ENCODE results near the gene AOAH.
A peak's percentile ranks its signal among the peaks of the same experiment; 100 is the strongest.
"Not testable (repeated sequence)": the region's sequence is repeated elsewhere in the genome, so short reads cannot be mapped to it uniquely, and the experiment has no call there.

AOAH gene

DNA sequence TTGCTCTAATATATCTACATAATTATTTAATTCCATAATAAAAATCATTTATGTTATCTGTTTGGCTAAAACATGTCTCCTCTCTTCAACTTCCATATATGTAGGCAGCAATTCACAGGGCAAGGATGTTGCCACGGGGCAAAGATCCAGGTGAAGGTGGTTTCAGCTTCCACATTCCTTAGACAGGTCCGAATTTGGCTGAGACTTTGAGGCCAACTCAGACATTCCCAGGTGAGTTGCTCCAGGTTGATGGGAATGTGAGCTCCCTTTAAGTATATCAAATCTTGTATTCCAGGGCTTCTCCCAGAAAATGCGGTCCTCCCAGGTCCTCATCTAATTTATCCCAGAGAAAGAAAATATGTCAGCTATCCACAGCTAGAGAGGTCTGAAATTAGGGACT lies 15.1 kb upstream of the AOAH start:
- DNase-seq (ENCODE audit: low read depth in 2 of 2): no peak

- DNase-seq (ENCODE audit: low read depth in 2 of 2): no peak
Observed at GRCh38 chr7:36736899-36737211, 12.6 kb upstream of the AOAH start.

- DNase-seq (ENCODE audit: low read depth in 2 of 2): no peak
Observed at GRCh38 chr7:36736090-36736898, 12.0 kb upstream of the AOAH start.

DNA sequence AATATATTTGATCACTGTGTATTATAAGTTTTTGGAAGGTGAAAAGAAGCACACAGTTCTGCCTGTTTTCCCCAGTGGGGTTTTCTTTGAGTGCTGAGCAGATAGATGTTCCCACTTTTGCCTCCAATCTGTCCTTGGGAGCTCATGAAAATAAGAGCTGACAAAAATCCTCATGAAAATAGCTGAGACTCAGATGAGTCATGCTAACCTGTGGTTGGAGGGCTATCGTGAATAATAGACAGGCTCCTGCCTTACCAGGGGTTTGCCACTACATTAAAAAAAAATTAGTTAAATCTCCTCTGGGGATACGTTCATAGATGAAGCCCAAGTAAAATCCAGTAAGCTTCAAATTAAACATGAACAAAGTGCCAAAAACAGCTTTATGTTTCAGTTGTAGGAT lies 10.9 kb upstream of the AOAH start:
- DNase-seq (ENCODE audit: low read depth in 2 of 2): no peak

DNA sequence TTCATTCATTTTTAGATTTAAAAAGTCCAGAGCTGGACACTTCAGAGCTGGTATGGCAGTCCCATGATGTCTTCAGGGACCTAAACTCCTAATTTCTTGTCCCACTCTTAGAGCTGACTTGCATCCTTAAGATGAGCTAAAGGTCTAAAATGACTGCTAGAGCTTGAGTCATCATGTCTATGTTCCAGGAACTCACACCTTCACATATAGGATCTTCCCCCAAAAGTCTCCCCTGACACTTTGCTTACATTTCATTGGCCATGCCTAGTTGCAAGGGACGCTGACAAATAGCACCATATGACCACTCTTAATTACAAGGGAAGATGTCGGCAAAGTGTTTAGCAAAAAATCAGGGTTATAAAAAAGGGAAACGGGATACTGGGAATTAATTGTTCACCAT lies 10.4 kb upstream of the AOAH start:
- DNase-seq (ENCODE audit: low read depth in 2 of 2): no peak

- no peak for DNase-seq (ENCODE audit: low read depth in 2 of 2)
Observed at GRCh38 chr7:36733411-36733810, 9.1 kb upstream of the AOAH start.

- DNase-seq (ENCODE audit: low read depth in 2 of 2): no peak
Observed at GRCh38 chr7:36732806-36733205, 8.5 kb upstream of the AOAH start.

- DNase-seq (ENCODE audit: low read depth in 2 of 2): no peak
Observed at GRCh38 chr7:36730046-36730445, 5.8 kb upstream of the AOAH start.

DNA sequence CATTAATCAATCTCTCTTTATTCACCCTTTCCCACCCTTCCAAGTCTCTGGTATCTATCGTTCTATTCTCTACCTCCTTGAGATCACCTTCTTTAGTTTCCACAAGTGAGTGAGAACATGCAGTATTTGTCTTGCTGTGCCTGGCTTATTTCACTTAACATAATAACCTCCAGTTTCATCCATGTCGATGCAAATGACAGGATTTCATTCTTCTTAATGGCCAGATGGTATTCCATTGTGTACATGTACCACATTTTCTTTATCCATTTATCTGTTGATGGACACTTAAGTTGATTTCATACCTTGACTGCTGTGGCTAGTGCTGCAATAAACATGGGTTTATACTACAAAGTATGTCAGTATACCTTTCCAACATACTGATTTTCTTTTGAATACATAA lies 3.8 kb upstream of the AOAH start:
- no peak for DNase-seq (ENCODE audit: low read depth in 2 of 2)

GRCh38 chr7:36726806-36727503 lies 2.7 kb upstream of the AOAH start:
- DNase-seq (ENCODE audit: low read depth in 2 of 2): peak in 1 of 2 donors; percentile 46

DNA sequence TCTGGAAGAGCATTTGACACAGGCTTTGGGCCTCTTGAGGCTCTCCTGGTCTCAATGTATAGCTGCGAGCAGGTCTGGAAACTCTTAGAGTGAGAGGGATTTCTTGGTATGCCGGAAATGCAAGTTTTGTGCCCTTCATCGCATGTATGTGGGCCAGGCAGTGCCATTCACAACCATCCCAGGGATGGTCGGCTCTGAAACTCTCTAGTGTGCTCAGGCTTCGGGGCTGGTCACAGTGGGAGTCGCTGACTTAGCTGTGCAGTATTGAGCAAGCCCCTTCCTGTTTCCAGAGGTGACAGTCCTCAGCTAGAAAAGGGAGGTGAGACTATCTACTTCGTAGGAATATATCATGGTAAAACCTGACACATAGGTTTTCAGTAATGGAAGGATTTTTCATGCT lies 2.0 kb upstream of the AOAH start:
- peak in 1 of 2 donors; percentile 41 for DNase-seq (ENCODE audit: low read depth in 2 of 2)

DNA sequence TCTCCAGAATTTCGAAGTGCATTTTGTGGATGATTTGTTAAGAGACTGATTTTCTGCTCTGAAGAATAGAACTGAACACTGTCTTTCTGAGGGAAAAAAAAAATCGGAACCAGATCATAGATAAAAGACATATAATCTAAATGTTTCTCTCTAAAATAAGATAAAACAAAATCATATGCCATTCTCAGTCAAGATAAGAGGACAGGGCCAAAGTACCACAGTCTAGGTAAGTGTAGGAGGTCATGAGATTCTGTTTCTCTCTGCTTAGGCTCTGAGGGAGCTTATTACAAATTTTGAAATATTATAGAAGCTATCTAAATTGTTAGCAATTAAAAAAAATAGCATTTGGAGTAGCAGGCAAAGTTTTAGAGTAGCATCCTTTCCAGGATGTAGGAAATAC lies 702 bp upstream of the AOAH start:
- DNase-seq (ENCODE audit: low read depth in 2 of 2): no peak

GRCh38 chr7:36723291-36723690 lies 1.0 kb downstream of the AOAH start:
- DNase-seq (ENCODE audit: low read depth in 2 of 2): no peak

- no peak for DNase-seq (ENCODE audit: low read depth in 2 of 2)
Observed at GRCh38 chr7:36719083-36719632, 5.1 kb downstream of the AOAH start.

- DNase-seq (ENCODE audit: low read depth in 2 of 2): no peak
Observed at GRCh38 chr7:36717586-36717985, 6.7 kb downstream of the AOAH start.

- DNase-seq (ENCODE audit: low read depth in 2 of 2): not testable (repeated sequence)
Observed at GRCh38 chr7:36716802-36717201, 7.5 kb downstream of the AOAH start.

DNA sequence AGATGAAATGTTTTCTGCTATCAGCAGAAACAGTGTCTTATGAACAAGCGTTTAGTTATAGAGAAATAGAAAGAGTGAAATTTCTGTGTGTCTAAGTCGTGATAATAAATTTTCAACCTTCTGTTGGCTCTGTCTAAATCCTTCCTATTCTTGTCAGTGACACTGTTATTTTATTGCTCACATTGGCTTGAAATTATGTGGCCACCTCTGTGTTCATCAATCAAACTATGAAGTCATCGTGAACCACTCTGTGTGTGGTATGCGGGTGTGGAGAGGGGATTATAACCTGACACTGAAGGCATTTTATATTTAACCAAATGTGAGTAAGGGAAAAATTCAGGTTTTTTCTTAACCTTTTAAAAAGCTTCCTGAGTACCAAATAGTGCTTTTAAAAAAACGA lies 12.3 kb downstream of the AOAH start:
- DNase-seq (ENCODE audit: low read depth in 2 of 2): no peak

DNA sequence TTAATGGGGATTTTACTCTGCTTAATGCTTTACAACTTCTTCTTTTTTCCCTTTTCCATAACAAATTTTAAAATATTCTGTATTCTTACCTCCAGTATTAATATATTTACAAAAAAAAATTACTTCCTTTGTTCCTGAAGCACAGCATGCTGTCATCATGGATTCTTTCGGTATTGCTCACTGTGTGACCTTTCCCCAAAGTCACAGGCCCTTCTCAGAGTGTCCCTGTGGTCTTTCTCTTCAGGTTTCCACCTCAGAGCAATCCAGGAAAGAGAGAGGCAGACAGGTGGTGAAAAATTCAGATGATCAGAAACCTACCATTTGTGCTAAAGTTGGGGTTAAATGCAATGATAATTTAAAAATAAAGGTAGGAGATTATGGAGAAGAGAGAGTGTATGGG lies 13.0 kb downstream of the AOAH start:
- DNase-seq (ENCODE audit: low read depth in 2 of 2): no peak

- no peak for DNase-seq (ENCODE audit: low read depth in 2 of 2)
Observed at GRCh38 chr7:36710186-36710791, 14.0 kb downstream of the AOAH start.

DNA sequence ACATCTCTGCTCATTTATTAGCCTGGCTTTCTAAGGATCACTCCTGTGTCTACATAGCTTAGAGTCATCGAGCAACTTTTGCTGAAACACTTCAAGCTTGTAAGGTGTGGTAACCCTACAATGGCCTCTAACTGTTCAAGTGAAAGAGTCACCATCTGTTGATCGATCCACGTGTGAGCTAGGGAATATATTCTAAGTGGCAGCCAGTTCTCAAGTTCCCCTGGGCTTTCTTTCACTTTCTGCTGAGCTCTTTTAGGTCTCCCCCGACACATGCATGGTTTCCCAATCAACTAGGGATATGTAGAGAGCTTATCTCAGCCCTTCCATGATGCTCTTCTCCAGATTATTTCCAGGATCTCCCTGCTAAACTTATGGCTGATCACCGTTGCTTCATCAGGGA lies 15.5 kb downstream of the AOAH start:
- no peak for DNase-seq (ENCODE audit: low read depth in 2 of 2)

- no peak for DNase-seq (ENCODE audit: low read depth in 2 of 2)
Observed at GRCh38 chr7:36707898-36708297, 16.4 kb downstream of the AOAH start.

DNA sequence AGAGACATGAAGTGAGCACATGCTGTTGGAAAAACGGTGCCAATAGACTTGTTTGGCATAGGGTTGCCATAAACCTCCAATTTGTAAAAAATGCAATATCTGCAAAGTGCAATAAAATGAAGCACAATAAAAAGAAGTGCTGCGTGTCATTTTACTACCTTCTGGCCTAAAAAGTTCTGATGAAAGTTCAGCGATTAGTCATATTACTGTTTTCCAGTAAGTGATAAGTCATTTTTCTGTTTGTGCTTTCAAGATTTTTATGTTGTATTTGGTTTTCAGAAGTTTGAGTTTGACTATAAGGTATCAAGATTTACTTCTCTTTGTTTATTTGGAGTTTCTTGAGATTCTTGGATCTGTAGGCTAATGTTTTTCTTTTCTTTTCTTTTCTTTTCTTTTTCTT lies 16.8 kb downstream of the AOAH start:
- DNase-seq (ENCODE audit: low read depth in 2 of 2): no peak

GRCh38 chr7:36703860-36704259 lies 20.4 kb downstream of the AOAH start:
- DNase-seq (ENCODE audit: low read depth in 2 of 2): not testable (repeated sequence)
